ENCODE results near the gene SERPINI1.

GRCh38 chr3:167723872-167724271 lies 11.6 kb upstream of the SERPINI1 start:
- TF ChIP-seq POLR2A (IDR thresholded peaks at IDR 0.05; ENCODE audit: low read length) (peak; percentile 17), GATA1 (IDR thresholded peaks at IDR 0.05; ENCODE audit: low read depth, low read length) (peak; percentile 15)

All from erythroblast (primary cell).